Neuron (in vitro differentiated cells): ENCODE results near the gene DSCAM.
"Not testable (repeated sequence)": the region's sequence is repeated elsewhere in the genome, so short reads cannot be mapped to it uniquely, and the experiment has no call there.

Experiments
- H2AFZ ChIP-seq: one replicate; pipeline ENCODE4 v1.6.1; 2013; ENCODE audit warnings: low read depth, mild to moderate bottlenecking, inconsistent platforms, low read length, moderate library complexity
- H3K27me3 ChIP-seq: one replicate; pipeline ENCODE4 v1.6.1; 2013; ENCODE audit warnings: low read length; ENCODE audit not compliant: insufficient read depth
- H3K36me3 ChIP-seq: one replicate; pipeline ENCODE4 v1.6.1; 2013; ENCODE audit warnings: low read length; ENCODE audit not compliant: insufficient read depth
- H3K4me1 ChIP-seq: one replicate; pipeline ENCODE4 v1.6.1; 2013; ENCODE audit warnings: low read length; ENCODE audit not compliant: insufficient read depth
- H3K4me3 ChIP-seq: 2 replicates; pipeline ENCODE4 v1.5.1; 2013; ENCODE audit warnings: mild to moderate bottlenecking, low read length, moderate library complexity
- H3K9me3 ChIP-seq: one replicate; pipeline ENCODE4 v1.6.1; 2013; ENCODE audit warnings: low read length

The DSCAM gene

GRCh38 chr21:40186045-40186444 is 660.9 kb downstream of the DSCAM start:
- Histone ChIP-seq H3K9me3 (no peaks in the 10 kb centered on the region), H3K36me3 (no peaks in the 10 kb centered on the region), H3K27me3 (no peaks in the 10 kb centered on the region), H2AFZ (no peak overlapping the region), H3K4me3 (no peak overlapping the region), H3K4me1 (no peaks in the 10 kb centered on the region)

DNA sequence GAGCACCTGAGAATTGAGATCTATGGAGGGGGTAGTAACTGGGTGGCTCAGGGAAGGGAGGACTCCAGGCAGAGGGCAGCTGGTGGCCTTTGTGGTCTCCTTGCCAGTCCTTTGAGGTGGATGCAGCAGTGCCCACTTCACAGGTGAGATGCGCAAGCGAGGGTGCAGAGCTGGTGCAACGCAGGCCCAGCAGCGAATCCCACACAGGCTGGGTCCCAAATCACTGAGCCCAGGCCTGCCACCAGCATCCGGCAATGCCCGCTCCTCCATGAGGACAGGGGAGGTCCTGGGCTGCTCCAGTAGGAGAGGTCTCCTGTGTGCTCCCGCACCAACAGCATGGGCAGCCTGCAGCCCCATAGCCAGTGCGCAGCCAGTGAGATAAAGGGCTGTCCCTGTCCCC is 661.8 kb downstream of the DSCAM start:
- no peak overlapping the region for H2AFZ ChIP-seq
- H3K27me3 ChIP-seq = no peaks in the 10 kb centered on the region
- no peaks in the 10 kb centered on the region for H3K36me3 ChIP-seq
- H3K4me3 ChIP-seq = no peak overlapping the region
- no peaks in the 10 kb centered on the region for H3K9me3 ChIP-seq
- H3K4me1 ChIP-seq = no peaks in the 10 kb centered on the region

DNA sequence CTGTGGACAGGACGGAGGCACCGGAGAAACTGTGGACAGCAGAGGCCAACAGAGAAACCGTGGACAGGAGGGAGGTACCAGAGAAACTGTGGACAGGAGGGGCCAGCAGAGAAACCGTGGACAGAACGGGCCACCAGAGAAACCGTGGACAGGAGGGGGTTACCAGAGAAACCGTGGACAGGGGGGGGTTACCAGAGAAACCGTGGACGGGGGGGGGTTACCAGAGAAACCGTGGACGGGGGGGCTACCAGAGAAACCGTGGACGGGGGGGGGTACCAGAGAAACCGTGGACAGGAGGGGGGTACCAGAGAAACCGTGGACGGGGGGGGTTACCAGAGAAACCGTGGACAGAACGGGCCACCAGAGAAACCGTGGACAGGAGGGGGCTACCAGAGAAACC is 664.5 kb downstream of the DSCAM start:
- not testable (repeated sequence) for H3K27me3 ChIP-seq, H2AFZ ChIP-seq, H3K4me3 ChIP-seq, H3K4me1 ChIP-seq, H3K36me3 ChIP-seq, H3K9me3 ChIP-seq

DNA sequence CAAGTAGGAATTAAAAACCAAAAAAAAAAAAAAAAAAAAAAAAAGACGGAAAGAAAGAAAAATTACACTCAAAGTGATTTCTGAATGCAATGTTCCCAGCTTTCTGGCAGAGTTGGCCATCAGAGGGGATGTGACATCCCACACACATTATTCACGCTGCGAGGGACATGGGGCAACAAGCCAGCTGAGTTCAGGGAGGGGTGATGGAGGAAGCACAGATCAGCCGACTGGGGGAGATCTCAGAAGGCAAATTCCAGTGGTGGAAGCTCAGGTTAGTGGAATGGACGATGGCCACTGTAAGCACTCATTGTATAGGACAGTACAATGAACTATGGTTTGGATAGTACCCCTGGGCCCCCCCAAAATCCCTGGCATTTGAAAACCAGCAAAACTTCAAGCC is 667.8 kb downstream of the DSCAM start:
- Histone ChIP-seq H2AFZ (no peak overlapping the region), H3K27me3 (no peaks in the 10 kb centered on the region), H3K4me1 (peaks cover 10% of the 10 kb centered on the region), H3K4me3 (no peak overlapping the region), H3K36me3 (no peaks in the 10 kb centered on the region), H3K9me3 (no peaks in the 10 kb centered on the region)

- Histone ChIP-seq H3K9me3 (no peaks in the 10 kb centered on the region), H3K4me1 (peaks cover 10% of the 10 kb centered on the region), H2AFZ (no peak overlapping the region), H3K4me3 (no peak overlapping the region), H3K27me3 (no peaks in the 10 kb centered on the region), H3K36me3 (no peaks in the 10 kb centered on the region)
Observed at GRCh38 chr21:40178726-40179125, 668.2 kb downstream of the DSCAM start.

DNA sequence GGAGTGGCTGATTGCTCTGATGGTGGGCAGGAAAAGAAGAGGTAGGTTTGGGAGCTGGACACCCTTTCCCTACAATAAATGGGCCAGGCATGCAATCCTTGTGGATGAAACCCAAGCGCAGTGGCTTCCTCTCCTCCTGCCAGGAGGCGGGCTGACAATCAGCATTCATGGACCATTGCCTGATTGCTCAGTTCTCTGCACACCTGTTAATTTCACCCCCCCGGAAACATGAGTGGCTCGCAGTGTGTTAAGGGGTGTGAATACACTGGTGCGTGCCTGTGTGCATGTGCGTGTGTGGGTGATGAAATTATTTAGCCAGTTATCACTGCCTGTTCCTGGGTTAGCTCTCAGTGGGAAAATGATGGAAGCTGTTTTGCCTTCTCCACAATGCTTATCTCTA is 669.0 kb downstream of the DSCAM start:
- Histone ChIP-seq H3K4me1 (peaks cover 10% of the 10 kb centered on the region), H3K9me3 (no peaks in the 10 kb centered on the region), H3K36me3 (no peaks in the 10 kb centered on the region), H2AFZ (no peak overlapping the region), H3K4me3 (no peak overlapping the region), H3K27me3 (no peaks in the 10 kb centered on the region)

GRCh38 chr21:40176724-40177123 is 670.2 kb downstream of the DSCAM start:
- Histone ChIP-seq H3K9me3 (no peaks in the 10 kb centered on the region), H3K4me1 (peaks cover 10% of the 10 kb centered on the region), H3K4me3 (no peak overlapping the region), H3K36me3 (no peaks in the 10 kb centered on the region), H3K27me3 (no peaks in the 10 kb centered on the region), H2AFZ (peak overlapping the region; percentile 9)

- peaks cover 10% of the 10 kb centered on the region for H3K4me1 ChIP-seq
- no peaks in the 10 kb centered on the region for H3K9me3 ChIP-seq
- no peaks in the 10 kb centered on the region for H3K36me3 ChIP-seq
- H2AFZ ChIP-seq = no peak overlapping the region
- H3K27me3 ChIP-seq = no peaks in the 10 kb centered on the region
- no peak overlapping the region for H3K4me3 ChIP-seq
Observed at GRCh38 chr21:40173816-40174215, 673.1 kb downstream of the DSCAM start.

DNA sequence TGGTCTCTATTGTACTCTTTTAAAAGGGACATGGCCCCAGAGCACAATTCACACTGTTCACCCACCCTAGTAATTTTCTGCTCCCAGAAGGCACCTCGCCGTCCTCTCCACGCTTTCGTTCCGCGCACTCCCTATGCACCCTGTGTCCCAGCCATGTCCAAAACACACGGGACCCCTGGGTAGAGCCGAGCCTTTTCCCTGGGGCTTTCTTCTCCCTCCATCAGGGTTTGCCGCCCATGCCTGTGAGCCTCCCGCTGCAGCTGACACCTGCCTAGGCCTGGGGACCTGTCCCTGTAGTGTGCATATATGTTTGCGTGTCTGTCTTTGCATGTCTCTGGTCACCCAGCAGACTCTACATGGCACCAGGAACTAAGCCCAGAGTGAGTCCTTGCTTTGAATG is 677.0 kb downstream of the DSCAM start:
- Histone ChIP-seq H3K4me1 (peaks cover 20% of the 10 kb centered on the region), H3K4me3 (no peak overlapping the region), H3K36me3 (no peaks in the 10 kb centered on the region), H2AFZ (no peak overlapping the region), H3K9me3 (no peaks in the 10 kb centered on the region), H3K27me3 (no peaks in the 10 kb centered on the region)

DNA sequence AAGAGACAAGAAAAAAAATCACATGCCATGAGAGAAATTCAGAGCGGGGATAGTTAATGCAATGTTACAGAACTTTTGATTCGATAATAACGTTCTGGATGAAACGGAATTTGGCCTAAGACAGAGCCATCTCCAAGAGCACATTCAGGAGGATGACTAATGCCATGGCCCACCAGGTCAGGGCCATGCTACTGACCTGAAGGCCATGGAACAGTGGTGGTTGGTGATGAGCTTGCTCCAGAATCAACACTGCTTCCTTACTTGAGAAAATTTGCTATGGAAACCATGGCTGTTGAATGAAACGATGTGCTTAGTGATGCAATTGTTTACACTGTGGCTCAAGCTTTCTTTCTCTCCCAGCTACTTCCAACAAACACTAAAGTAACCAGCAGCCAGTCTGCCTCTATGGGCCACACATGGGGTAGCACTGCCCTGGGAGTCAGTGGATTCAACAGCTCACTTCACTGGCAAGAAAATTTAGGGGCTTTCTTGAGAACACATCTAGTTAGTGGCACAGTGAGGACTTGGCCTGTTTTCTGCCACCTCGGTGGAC is 680.6 kb downstream of the DSCAM start:
- no peaks in the 10 kb centered on the region for H3K36me3 ChIP-seq
- peaks cover 27% of the 10 kb centered on the region for H3K4me1 ChIP-seq
- no peaks in the 10 kb centered on the region for H3K9me3 ChIP-seq
- H3K27me3 ChIP-seq = no peaks in the 10 kb centered on the region
- peak overlapping the region; percentile 12 for H2AFZ ChIP-seq
- peak overlapping the region; percentile 29 for H3K4me3 ChIP-seq

GRCh38 chr21:40165773-40166070 is 681.2 kb downstream of the DSCAM start:
- Histone ChIP-seq H2AFZ (peak overlapping the region; percentile 77), H3K36me3 (no peaks in the 10 kb centered on the region), H3K4me3 (peak overlapping the region; percentile 29), H3K4me1 (peaks cover 27% of the 10 kb centered on the region), H3K9me3 (no peaks in the 10 kb centered on the region), H3K27me3 (no peaks in the 10 kb centered on the region)

- Histone ChIP-seq H3K9me3 (no peaks in the 10 kb centered on the region), H3K4me1 (peaks cover 27% of the 10 kb centered on the region), H3K4me3 (peak overlapping the region; percentile 29), H3K27me3 (no peaks in the 10 kb centered on the region), H3K36me3 (no peaks in the 10 kb centered on the region), H2AFZ (peak overlapping the region; percentile 77)
Observed at GRCh38 chr21:40164905-40165772, 681.8 kb downstream of the DSCAM start.

- Histone ChIP-seq H3K9me3 (no peaks in the 10 kb centered on the region), H2AFZ (no peak overlapping the region), H3K27me3 (no peaks in the 10 kb centered on the region), H3K4me1 (peaks cover 25% of the 10 kb centered on the region), H3K36me3 (no peaks in the 10 kb centered on the region), H3K4me3 (no peak overlapping the region)
Observed at GRCh38 chr21:40162075-40162474, 684.9 kb downstream of the DSCAM start.

GRCh38 chr21:40160911-40161310 is 686.0 kb downstream of the DSCAM start:
- H2AFZ ChIP-seq = no peak overlapping the region
- H3K4me3 ChIP-seq = no peak overlapping the region
- no peaks in the 10 kb centered on the region for H3K27me3 ChIP-seq
- peaks cover 13% of the 10 kb centered on the region for H3K4me1 ChIP-seq
- H3K36me3 ChIP-seq = no peaks in the 10 kb centered on the region
- no peaks in the 10 kb centered on the region for H3K9me3 ChIP-seq
